HG03039 (cell line): ENCODE data around the gene PIP5KL1.

Experiments used
- ATAC-seq: cut with Tn5 transposase; IDR thresholded peaks from one replicate; pipeline ENCODE4 v1.9.1; 2021; ENCODE audit warnings: mild to moderate bottlenecking, moderate library complexity; ENCODE audit not compliant: unreplicated experiment

PIP5KL1 gene

GRCh38 chr9:127950513-127951289, 20.1 kb upstream of the PIP5KL1 start:
- no peak for ATAC-seq

GRCh38 chr9:127949827-127950512, 19.4 kb upstream of the PIP5KL1 start:
- no peak for ATAC-seq

- ATAC-seq = no peak
These were observed 17.5 kb upstream of the PIP5KL1 start for GRCh38 chr9:127947841-127948710.

GRCh38 chr9:127946728-127947127, 16.2 kb upstream of the PIP5KL1 start:
- no peak for ATAC-seq

- ATAC-seq = no peak
These were observed 15.4 kb upstream of the PIP5KL1 start for GRCh38 chr9:127945942-127946341.

- no peak for ATAC-seq
These were observed 14.8 kb upstream of the PIP5KL1 start for GRCh38 chr9:127945338-127945737.

GRCh38 chr9:127944586-127945218, 14.1 kb upstream of the PIP5KL1 start:
- no peak for ATAC-seq

- ATAC-seq = no peak
These were observed 13.2 kb upstream of the PIP5KL1 start for GRCh38 chr9:127943731-127944144.

- ATAC-seq = no peak
These were observed 12.6 kb upstream of the PIP5KL1 start for GRCh38 chr9:127943011-127943662.

- no peak for ATAC-seq
These were observed 11.8 kb upstream of the PIP5KL1 start for GRCh38 chr9:127942216-127943010.

GRCh38 chr9:127941961-127942215, 11.3 kb upstream of the PIP5KL1 start:
- ATAC-seq = no peak

- ATAC-seq = no peak
These were observed 10.7 kb upstream of the PIP5KL1 start for GRCh38 chr9:127941062-127941960.

GRCh38 chr9:127940593-127940992, 10.0 kb upstream of the PIP5KL1 start:
- no peak for ATAC-seq

- ATAC-seq = no peak
These were observed 7.7 kb upstream of the PIP5KL1 start for GRCh38 chr9:127938298-127938690.

- peak; percentile 79 for ATAC-seq
These were observed 7.1 kb upstream of the PIP5KL1 start, which contains the start of gene DPM2 for GRCh38 chr9:127937388-127938297. TSS of gene DPM2 (minus strand) at chr9:127937854. CDS start at chr9:127937820, 34 bp downstream.

GRCh38 chr9:127937056-127937387, 6.4 kb upstream of the PIP5KL1 start:
- ATAC-seq = no peak

- no peak for ATAC-seq
These were observed 5.8 kb upstream of the PIP5KL1 start for GRCh38 chr9:127936347-127936852.

- no peak for ATAC-seq
These were observed 5.2 kb upstream of the PIP5KL1 start for GRCh38 chr9:127935765-127936221.
